Jurkat, Clone E6-1 (cell line): ENCODE results near the gene HDHD5.

Source experiments
- DNase-seq: peaks from one replicate; pipeline ENCODE4 v3.0.0-alpha.2; 2011; ENCODE audit warnings: low read depth, low spot score
- H3K4me3 ChIP-seq: 2 replicates; pipeline ENCODE4 v1.5.1; 2011; ENCODE audit warnings: mild to moderate bottlenecking, low read length, control low read depth, moderate library complexity

Gene HDHD5

DNA sequence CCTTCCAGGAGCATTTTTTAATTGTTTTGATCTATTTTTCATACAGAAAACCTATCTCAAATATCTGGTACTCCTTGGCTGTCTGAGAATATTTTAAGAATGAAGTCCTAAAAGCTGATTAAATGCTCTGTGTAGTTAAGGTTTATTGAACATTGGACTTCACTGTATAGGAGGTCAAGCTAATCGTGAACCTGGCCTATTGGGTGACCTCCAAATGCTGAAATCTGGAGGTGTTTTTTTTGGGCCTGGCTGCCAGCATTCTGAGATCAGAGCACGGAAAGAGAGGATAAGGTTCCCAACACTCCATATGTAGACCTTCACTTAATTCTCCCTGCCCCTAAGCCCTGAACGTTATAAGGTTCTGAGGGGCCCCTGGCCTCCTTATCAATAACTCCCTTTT, 66.0 kb downstream of the HDHD5 start:
- no peak for DNase-seq
- no peak overlapping the region for H3K4me3 ChIP-seq

DNA sequence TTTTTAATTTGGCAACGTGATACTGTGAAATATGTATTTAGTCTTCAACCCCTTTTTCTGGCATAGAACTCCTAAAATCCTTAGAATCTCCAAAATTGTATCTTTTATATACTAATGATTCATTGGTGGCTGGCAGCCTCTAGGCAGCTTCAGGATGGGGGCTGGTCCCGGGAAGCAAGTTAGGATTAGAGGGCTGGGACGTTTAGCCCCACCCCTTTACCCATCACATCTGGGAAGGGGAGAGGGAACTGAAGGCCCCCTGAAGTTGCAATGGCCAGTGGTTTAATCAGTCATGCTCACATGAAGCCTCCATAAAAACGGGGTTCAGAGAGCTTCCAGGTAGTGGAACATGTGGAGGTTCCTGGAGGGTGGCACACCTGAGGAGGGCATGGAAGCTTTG, 67.2 kb downstream of the HDHD5 start:
- no peak for DNase-seq
- H3K4me3 ChIP-seq = no peak overlapping the region

DNA sequence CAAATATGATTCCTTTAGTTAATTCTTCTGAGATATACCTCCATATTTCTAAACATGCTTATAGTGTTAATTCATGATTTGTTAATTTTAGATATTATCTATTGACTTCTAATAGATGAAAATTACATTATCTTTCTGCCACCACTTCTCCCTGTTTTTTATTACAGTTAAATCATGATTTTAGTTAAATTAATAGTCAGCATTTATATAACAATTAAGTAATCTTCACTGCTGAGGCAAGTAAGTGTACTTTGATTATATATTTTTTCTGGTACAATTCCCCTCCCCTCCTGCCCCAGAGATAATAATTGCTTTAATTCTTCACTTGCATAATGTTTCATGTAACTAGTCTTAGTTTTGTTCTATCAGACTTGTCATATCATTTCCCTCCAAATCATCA, 68.5 kb downstream of the HDHD5 start:
- H3K4me3 ChIP-seq = no peak overlapping the region
- no peak for DNase-seq
